ENCODE data around the gene CTCF.

GRCh38 chr16:67543582-67543981 is 18.7 kb upstream of the CTCF start:
- TF ChIP-seq CTCF (conservative IDR thresholded peaks at IDR 0.05; ENCODE audit: low read depth in 2 of 2) (no peak), POLR2AphosphoS5 (IDR thresholded peaks at IDR 0.05; ENCODE audit: low read depth) (no peak), ZNF462 (CRISPR knock-in tag; IDR thresholded peaks at IDR 0.05) (no peak), ETS1 (IDR thresholded peaks at IDR 0.05) (no peak)
